Stimulated activated naive CD8-positive, alpha-beta T cell treated with anti-CD3 and anti-CD28 coated beads, Interleukin-15, amount 100 ng/mL, for 72 hours (primary cell): ENCODE data around the gene ARHGAP11A.

Source experiments
- ATAC-seq: fragments of 150-1000 bp; cut with Tn5 transposase; 2 replicates; pipeline ENCODE4 v1.10.0; 2021; ENCODE audit warnings: mild to moderate bottlenecking, moderate library complexity
- DNase-seq, 2 donors: peaks; one replicate each; pipeline ENCODE4 v3.0.0; 2021 to 2022
- H3K27ac Mint-ChIP-seq, 2 donors: one replicate each; pipeline ENCODE4 v1.8.0; 2022; ENCODE audit warnings: mild to moderate bottlenecking in 2 of 2, mixed read lengths in 2 of 2, moderate library complexity in 2 of 2
- H3K27me3 Mint-ChIP-seq: one replicate; pipeline ENCODE4 v1.8.0; 2022; ENCODE audit warnings: mixed read lengths
- H3K4me1 Mint-ChIP-seq: one replicate; pipeline ENCODE4 v1.8.0; 2022; ENCODE audit warnings: mild to moderate bottlenecking, mixed read lengths
- H3K4me3 Mint-ChIP-seq, 2 donors: one replicate each; pipeline ENCODE4 v1.8.0; 2022; ENCODE audit warnings: mild to moderate bottlenecking in 2 of 2, mixed read lengths in 2 of 2, moderate library complexity in 1 of 2
- H3K9me3 Mint-ChIP-seq, 2 donors: one replicate each; pipeline ENCODE4 v1.8.0; 2022; ENCODE audit warnings: mixed read lengths in 2 of 2

The ARHGAP11A gene

GRCh38 chr15:32642667-32643435 is 27.5 kb downstream of the ARHGAP11A start:
- H3K27me3 Mint-ChIP-seq, result peaks cover 11% of the 10 kb centered on the region

GRCh38 chr15:32643907-32644445 is 28.7 kb downstream of the ARHGAP11A start:
- Mint-ChIP-seq H3K9me3 (no peaks in the 10 kb centered on the region), H3K4me3 (no peak overlapping the region), H3K27ac (no peak overlapping the region), H3K27me3 (peaks cover 11% of the 10 kb centered on the region), H3K4me1 (peaks cover 6% of the 10 kb centered on the region)
- no peak for DNase-seq
- no peak for ATAC-seq

More at GRCh38 chr15:32642667-32643435, 27.5 kb downstream of the ARHGAP11A start:
- no peak overlapping the region for H3K4me3 Mint-ChIP-seq
- H3K9me3 Mint-ChIP-seq, result no peaks in the 10 kb centered on the region
- no peak overlapping the region for H3K27ac Mint-ChIP-seq
- DNase-seq, result no peak
- no peak for ATAC-seq
- peaks cover 6% of the 10 kb centered on the region for H3K4me1 Mint-ChIP-seq

- Mint-ChIP-seq H3K9me3 (no peaks in the 10 kb centered on the region), H3K27me3 (peaks cover 8% of the 10 kb centered on the region), H3K27ac (no peak overlapping the region), H3K4me3 (no peak overlapping the region), H3K4me1 (peaks cover 6% of the 10 kb centered on the region)
- ATAC-seq (no peak), DNase-seq (no peak)
Measured at GRCh38 chr15:32646291-32646690, 31.0 kb downstream of the ARHGAP11A start.

GRCh38 chr15:32649342-32649741 is 34.0 kb downstream of the ARHGAP11A start:
- DNase-seq, result no peak
- peaks cover 8% of the 10 kb centered on the region for H3K4me1 Mint-ChIP-seq
- H3K27me3 Mint-ChIP-seq, result no peaks in the 10 kb centered on the region

GRCh38 chr15:32651229-32651837 is 36.0 kb downstream of the ARHGAP11A start:
- ATAC-seq (peak; percentile 75), DNase-seq (peak; percentile 32 to 42)
- no peaks in the 10 kb centered on the region for H3K27me3 Mint-ChIP-seq
- no peaks in the 10 kb centered on the region for H3K9me3 Mint-ChIP-seq
- no peak overlapping the region for H3K27ac Mint-ChIP-seq
- peaks cover 8% of the 10 kb centered on the region for H3K4me1 Mint-ChIP-seq
- H3K4me3 Mint-ChIP-seq, result no peak overlapping the region

More at GRCh38 chr15:32649342-32649741, 34.0 kb downstream of the ARHGAP11A start:
- no peak overlapping the region for H3K27ac Mint-ChIP-seq
- ATAC-seq, result no peak
- H3K9me3 Mint-ChIP-seq, result no peaks in the 10 kb centered on the region
- H3K4me3 Mint-ChIP-seq, result no peak overlapping the region

GRCh38 chr15:32652178-32652577 is 36.9 kb downstream of the ARHGAP11A start:
- Mint-ChIP-seq H3K9me3 (no peaks in the 10 kb centered on the region), H3K4me1 (peaks cover 13% of the 10 kb centered on the region), H3K4me3 (no peak overlapping the region), H3K27ac (no peak overlapping the region), H3K27me3 (no peaks in the 10 kb centered on the region)
- DNase-seq, result no peak
- no peak for ATAC-seq

DNA sequence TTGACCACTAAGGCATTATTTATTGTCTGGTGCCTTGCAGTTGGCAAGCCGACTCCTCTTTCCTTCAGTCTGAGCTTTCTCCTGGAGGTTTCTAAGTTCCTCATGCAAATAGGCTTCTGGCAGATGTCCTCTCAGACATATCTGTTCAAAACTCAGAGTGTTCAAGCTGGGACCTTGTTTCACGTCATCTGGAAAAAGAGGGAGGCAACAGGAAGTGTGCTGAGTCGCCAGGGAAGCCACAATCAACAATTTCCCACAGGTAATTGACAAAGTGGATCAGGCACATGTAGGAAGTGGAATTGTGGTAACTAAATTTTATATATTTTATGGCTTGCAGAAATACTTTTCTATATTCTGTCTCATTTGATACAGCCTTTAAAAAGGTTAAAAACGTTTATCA is 40.8 kb downstream of the ARHGAP11A start:
- Mint-ChIP-seq H3K27ac (no peak overlapping the region), H3K27me3 (no peaks in the 10 kb centered on the region), H3K4me1 (peaks cover 18% of the 10 kb centered on the region), H3K4me3 (no peak overlapping the region), H3K9me3 (no peaks in the 10 kb centered on the region)
- no peak for ATAC-seq
- DNase-seq, result no peak

DNA sequence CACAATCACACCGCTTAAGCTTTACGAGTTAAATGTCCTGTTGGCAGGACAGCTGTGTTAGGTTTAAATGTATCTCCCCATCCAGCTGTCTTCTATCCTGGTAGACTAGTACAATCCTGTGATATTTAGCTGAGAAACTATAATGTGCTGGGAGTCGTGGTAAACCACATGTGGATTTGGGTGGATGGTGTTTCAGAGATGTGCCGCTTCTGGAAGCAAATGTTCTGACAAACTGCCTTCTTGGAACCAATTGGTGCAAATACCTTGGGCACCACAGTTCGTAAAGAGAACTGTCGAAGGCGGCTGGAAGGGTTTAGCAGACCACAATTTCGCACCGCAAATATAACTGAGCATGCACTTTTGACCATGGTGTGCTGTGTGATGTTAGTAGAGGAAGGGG is 41.2 kb downstream of the ARHGAP11A start:
- no peak overlapping the region for H3K4me3 Mint-ChIP-seq
- DNase-seq (no peak), ATAC-seq (no peak)
- H3K4me1 Mint-ChIP-seq, result peaks cover 16% of the 10 kb centered on the region
- H3K9me3 Mint-ChIP-seq, result no peaks in the 10 kb centered on the region
- no peaks in the 10 kb centered on the region for H3K27me3 Mint-ChIP-seq
- no peak overlapping the region for H3K27ac Mint-ChIP-seq

DNA sequence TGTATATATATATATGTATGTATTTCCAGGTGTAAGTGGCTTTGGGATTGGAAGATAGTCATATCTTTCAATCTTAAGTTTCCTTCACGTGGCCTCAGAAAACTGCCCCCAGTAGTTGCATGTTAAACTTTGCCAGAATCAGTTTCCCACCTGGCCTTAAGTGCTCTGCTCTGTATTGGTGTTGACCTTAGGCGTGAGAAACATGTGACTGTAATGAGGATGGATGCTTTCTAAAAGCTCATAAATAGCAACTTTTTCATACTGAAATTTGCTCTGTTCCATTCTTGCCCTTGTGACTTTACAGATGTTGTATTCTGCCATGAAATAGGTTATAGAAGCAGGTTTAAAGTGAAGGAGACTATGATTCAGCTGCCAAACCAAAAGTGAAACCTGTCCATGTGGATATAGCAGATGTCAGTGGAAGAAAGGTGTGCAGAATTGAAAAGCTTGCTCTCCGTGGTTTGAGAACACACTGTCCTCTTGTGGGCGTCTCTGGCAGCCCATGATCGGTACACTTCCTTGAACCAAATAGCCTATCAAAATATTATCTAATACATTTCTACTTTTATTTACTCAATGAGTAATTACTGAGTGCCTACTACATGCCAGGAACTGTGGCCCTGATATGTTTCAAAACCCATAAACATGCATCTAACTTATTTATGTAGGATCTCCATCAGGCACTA is 42.0 kb downstream of the ARHGAP11A start:
- DNase-seq, result no peak
- ATAC-seq, result peak; percentile 64
- no peaks in the 10 kb centered on the region for H3K9me3 Mint-ChIP-seq
- no peak overlapping the region for H3K4me3 Mint-ChIP-seq
- H3K27ac Mint-ChIP-seq, result no peak overlapping the region
- peaks cover 11% of the 10 kb centered on the region for H3K4me1 Mint-ChIP-seq
- H3K27me3 Mint-ChIP-seq, result no peaks in the 10 kb centered on the region

DNA sequence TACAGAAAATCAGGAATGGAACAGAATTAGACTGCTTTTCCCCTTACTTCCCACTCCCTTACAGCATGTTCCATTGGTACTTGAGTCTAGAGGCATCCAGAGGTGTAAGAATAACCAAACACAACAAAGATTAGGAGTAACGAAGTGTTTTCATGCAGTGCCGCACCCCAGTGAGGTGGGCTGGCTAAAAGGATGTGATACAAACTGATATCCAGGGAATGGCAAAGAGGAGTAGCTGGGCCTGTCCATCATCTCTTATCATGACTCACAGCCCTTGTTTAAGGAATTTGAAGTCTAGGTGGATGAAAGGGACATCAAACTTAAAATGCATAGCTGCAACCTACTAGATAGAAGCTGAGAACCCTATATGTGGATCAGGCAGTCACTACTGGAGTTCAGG is 42.6 kb downstream of the ARHGAP11A start:
- Mint-ChIP-seq H3K27me3 (no peaks in the 10 kb centered on the region), H3K4me1 (peaks cover 17% of the 10 kb centered on the region), H3K27ac (no peak overlapping the region), H3K4me3 (no peak overlapping the region), H3K9me3 (no peaks in the 10 kb centered on the region)
- ATAC-seq (no peak), DNase-seq (no peak)

GRCh38 chr15:32659340-32660155 is 44.2 kb downstream of the ARHGAP11A start:
- no peak for ATAC-seq
- Mint-ChIP-seq H3K27me3 (no peaks in the 10 kb centered on the region), H3K4me3 (no peak overlapping the region), H3K9me3 (no peaks in the 10 kb centered on the region), H3K27ac (peak overlapping the region in 1 of 2 donors; percentile 34), H3K4me1 (peaks cover 18% of the 10 kb centered on the region)
- DNase-seq, result no peak

- DNase-seq (no peak), ATAC-seq (no peak)
- Mint-ChIP-seq H3K4me3 (no peak overlapping the region), H3K27ac (no peak overlapping the region), H3K27me3 (no peaks in the 10 kb centered on the region), H3K9me3 (no peaks in the 10 kb centered on the region), H3K4me1 (peaks cover 7% of the 10 kb centered on the region)
Measured at GRCh38 chr15:32663671-32664070, 48.4 kb downstream of the ARHGAP11A start.

DNA sequence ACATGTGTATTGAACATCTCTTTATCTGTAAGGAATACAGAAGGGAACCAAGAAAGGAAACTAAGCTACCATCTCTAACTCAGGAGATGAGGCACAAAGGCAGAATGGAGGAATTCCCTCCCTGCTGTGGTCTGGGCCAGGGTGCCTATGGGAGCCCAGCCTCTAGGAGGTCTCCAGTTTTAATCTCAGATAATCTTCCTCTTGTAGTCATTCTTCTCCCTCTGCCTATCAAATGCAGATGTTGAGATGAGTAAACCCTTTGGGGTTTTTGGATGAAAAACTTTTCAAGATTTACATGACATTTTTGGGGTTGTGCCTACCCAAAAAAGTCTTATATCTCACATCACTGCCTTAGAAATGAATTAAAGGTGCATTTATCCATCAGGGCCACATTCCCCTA is 49.5 kb downstream of the ARHGAP11A start:
- DNase-seq (no peak), ATAC-seq (no peak)
- H3K4me3 Mint-ChIP-seq, result no peak overlapping the region

DNA sequence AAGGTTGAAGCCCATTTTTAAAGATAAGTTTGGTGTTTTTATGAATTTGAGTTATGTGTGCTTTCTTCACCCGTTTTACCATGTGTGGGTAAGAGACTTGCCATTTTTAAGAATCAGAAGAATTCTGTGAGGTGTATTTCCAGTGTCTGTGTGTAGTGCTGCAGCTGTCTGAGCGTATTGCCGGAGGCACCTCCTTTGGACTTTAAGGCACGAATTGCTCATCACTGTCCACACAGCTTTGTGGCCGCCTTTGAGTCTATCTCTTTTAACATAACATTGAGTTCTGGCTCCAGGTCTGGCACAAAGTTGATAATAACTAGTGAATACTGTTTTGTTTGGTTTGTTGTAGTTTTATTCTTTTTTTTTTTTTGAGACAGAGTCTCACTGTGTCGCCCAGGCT is 52.0 kb downstream of the ARHGAP11A start:
- ATAC-seq, result no peak
- Mint-ChIP-seq H3K9me3 (no peaks in the 10 kb centered on the region), H3K27ac (no peak overlapping the region)

More for the DNA sequence above, 49.5 kb downstream of the ARHGAP11A start:
- Mint-ChIP-seq H3K27ac (no peak overlapping the region), H3K27me3 (no peaks in the 10 kb centered on the region), H3K4me1 (peaks cover 7% of the 10 kb centered on the region), H3K9me3 (no peaks in the 10 kb centered on the region)

GRCh38 chr15:32668942-32669341 is 53.6 kb downstream of the ARHGAP11A start:
- DNase-seq (no peak), ATAC-seq (no peak)
- Mint-ChIP-seq H3K27me3 (no peaks in the 10 kb centered on the region), H3K4me3 (no peak overlapping the region), H3K27ac (no peak overlapping the region), H3K9me3 (no peaks in the 10 kb centered on the region), H3K4me1 (no peaks in the 10 kb centered on the region)

More for the DNA sequence above, 52.0 kb downstream of the ARHGAP11A start:
- no peak for DNase-seq
- Mint-ChIP-seq H3K4me3 (no peak overlapping the region), H3K27me3 (no peaks in the 10 kb centered on the region), H3K4me1 (peaks cover 6% of the 10 kb centered on the region)
